HG03442 (cell line): ENCODE results near the gene ID2.

Source experiments
- ATAC-seq: cut with Tn5 transposase; IDR thresholded peaks from one replicate; pipeline ENCODE4 v1.9.1; 2021; ENCODE audit warnings: mild to moderate bottlenecking, moderate library complexity; ENCODE audit not compliant: unreplicated experiment

ID2 gene

DNA sequence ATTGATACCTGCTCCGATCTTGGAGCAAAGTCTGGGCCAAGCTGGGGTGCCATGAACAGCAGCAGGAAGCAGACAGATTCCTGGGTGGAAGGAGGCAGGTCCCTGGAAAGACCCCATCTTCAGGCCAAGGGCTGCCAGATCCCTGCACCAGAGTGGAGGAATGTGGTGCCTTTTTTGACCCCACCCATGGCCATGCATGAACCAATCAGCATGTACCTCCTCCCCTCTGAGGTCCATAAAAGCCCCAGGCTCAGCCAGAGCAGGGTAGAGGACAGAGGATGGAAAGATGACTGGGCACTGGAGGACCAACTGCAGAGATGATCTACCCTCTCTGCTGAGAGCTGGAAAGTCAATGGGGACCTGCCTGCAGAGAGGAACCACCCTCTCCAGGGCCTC lies 34.4 kb upstream of the ID2 start:
- ATAC-seq: no peak

DNA sequence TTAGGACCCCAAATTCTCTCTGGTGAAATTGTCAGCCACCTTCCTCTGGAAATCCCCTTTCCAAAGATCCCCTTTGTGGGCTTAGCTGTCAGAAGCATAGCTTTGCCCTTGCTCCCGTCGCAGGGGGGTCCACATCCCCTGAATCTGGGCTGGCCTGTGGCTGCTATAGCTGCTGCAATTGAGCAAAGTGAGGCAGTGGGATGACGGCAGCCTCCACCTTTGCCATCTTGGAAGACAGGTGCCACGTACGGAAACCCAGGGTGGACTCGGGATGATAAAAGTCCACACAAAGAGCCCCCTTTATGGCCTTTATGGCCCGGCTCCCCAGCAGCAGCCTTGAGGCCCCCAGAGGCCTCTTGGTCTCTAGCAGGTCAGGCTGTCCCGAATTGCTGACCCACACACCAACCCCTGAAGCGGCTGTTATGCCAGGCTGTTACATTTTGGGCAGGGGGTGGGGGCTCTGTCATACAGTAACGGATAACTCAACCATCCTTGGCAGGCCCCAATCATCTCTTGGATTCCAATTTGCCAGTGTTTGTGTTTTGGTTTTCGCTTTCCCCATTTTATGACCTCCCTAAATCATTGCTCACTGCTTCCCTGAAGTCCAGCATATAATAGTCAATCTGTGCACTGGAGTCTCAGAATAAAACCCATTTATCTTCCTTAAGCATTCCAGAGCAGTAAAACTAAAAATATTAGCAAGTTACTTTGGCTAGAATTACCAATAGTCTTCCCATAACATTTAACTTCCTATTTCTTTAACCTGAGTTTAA lies 33.2 kb upstream of the ID2 start:
- no peak for ATAC-seq

DNA sequence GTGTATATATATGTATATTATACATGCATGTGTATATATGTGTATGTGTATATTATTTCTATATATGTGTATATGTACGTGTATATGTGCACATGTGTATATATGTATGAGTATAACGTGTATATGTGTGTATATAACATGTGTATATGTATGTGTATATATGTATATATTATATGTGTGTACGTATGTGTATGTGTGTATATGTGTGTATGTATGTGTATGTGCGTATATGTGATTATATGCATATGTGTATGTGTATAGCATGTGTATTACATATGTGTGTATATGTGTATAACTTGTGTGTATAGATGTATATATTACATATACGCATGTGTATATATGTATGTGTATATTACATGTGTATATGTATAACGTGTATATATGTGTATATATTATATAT lies 32.1 kb upstream of the ID2 start:
- ATAC-seq: no peak

DNA sequence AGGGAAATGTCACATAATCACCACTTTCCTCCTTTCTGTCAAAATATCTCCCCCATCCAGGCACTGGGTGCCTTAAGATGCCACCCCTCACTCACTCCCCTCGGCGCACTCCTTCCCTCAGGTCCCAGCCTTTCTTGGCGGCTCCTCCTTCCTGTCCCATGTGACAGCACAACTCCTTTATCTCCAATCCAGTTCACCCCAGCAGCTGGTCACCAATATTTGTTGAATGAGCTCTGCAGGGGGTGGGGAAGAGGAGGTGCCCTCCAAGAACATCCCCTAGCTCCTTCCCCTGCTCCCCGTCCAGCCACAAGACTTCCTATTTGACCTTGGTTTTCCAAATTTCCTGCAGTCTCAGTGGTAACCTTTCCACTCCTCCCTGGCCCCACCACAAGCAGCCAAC lies 31.6 kb upstream of the ID2 start:
- ATAC-seq: no peak

DNA sequence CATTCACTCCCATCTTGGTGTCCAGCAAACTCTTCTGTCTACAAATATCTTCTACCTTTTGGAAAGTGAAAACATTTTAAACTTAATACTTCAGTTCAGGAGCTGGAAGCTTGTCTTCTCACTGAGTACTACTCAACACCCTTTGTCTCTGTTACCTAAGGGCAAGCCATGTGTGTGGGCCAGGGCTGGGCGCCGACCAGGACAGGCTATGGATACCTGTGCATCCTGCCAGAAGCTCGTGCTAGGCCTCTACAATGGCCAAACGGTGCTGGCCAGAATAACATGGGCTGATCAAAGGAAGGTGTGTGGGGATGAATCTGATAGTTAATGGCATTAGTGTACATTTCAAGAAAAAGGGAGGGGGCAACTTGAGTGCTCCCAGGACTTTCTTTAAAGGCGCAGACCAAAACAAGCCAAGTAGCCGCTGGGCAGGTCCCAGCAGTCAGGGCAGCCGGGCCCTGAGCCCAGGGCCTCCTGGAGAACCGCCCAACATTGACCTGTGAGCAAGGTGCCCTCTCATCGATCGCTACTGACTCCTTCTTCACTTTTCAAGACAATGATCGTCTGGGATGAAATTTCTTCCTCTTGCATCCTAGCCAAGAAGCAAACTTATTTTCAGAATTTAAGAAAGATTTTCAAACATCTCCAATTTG lies 29.0 kb upstream of the ID2 start:
- ATAC-seq: no peak

DNA sequence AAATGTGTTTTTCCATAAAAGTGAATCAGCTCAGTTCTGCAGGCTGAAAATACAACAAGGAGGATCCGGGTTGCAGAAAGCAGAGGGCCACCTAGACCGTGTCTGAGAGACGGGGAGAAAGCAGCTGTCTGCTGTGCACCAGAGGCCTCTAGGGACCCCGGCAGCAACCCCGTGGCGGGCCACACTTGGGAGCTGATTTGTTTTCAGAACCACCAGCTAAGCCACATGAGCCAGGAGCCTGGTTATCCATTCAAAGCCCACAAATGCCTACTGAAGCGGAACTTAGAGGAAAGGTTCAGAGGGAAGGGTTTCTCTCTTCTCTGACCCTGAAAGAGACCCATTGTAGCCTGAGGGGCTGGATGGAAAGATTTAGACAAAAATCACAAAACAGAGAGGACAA lies 28.4 kb upstream of the ID2 start:
- ATAC-seq: no peak

DNA sequence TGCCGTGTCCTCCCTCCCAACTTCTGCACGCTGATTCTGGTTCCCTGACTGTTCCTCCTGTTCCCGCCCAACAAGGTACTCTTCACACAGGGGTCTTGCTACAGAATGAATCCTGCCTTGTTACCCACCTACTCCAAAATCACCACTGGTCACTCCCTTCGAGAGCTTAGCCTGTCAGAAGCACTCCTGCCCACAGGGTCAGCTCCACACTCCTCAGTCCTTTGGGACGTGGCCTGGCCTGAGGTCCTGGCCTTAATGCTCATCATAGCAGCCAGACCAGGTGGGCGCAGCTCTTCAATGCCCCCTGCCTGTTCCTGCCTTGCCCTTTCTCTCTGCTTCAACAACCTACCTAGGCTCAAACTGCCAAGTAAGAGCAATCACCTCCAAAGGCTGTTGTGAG lies 27.8 kb upstream of the ID2 start:
- no peak for ATAC-seq

DNA sequence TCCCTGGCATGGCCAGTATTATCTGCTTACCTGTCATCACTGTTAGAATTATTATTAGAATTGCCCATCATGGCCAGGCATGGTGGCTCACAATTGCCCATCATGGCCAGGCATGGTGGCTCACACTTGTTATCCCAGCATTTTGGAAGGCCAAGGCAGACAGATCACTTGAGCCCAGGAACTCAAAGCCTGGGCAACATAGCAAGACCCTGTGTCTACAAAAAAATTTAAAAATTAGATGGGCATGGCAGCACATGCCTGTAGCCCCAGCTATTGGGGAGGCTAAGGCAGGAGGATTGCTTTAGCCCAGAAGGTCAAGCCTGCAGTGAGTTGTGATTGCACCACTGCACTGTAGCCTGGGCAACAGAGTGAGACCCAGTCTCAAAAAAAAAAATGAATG lies 27.4 kb upstream of the ID2 start:
- ATAC-seq: no peak

DNA sequence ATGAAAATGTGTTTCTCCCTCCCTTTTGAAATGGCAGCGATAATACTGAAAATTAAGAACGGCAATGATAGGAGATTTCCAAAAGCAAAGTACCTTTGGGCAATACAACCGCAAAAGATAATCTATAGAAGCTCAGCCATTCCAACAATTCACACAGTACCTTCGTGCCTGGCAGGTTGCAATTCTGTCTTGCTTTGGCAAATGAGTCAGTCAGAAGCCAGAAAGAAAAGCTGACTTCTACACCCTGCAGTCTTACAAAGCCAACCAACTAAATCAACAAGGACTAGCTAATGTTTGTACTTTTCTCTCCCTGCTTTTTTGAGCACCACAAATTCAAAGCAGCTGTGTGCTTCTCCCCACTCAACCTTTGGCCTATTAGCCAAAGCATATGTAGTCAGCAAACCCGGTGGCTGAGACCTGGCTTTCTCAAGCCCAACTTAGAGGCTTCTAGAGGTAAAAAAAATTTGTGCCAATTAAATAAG lies 25.7 kb upstream of the ID2 start:
- ATAC-seq: no peak

DNA sequence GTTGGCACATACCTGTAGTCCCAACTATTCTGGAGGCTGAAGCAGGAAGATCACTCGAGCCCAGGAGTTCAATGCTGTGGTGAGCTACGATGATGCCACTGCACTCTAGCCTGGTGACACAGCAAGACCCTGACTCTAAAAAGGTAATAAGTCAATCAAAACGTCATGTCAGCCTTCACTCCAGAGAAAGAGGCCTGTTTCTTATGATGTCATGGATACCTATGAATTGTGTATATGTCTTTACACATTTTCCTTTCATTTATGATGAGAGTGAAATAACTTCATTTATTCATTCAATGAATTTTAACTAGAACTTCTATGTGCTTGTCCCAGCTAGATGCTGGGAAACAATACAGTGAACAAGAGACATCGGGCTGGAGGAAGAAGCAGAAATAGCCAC lies 25.0 kb upstream of the ID2 start:
- ATAC-seq: no peak

DNA sequence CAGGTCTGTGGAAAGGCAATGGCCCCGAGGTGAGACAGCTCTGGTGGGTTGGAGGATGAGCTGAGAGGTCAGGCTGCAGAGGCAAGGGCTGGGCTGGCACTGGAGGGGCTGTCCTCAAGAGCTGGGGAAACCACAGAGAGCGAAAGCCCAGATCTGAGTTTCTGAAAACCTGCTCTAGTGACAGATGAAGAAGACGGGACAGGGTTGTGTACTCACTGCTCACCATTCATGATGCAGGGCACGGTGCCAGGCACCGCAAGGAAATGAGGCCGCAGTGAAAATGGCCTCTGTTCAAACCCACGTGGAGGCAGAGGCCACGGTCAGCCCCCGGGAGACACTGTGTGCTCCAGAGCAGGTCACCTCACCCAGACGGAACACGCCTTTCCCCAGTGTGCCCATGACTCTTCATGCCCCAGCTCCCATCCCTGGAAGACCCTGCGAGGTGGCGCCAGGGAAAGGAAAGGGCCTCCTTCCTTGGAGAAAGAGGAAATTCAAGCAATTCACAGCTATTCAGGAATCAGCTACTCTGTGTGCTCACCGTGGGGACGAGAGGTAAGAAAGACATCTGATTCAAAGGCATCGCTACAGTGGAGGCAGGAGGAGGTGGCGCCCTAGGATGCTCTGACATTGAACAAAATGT lies 24.3 kb upstream of the ID2 start:
- peak; percentile 60 for ATAC-seq

DNA sequence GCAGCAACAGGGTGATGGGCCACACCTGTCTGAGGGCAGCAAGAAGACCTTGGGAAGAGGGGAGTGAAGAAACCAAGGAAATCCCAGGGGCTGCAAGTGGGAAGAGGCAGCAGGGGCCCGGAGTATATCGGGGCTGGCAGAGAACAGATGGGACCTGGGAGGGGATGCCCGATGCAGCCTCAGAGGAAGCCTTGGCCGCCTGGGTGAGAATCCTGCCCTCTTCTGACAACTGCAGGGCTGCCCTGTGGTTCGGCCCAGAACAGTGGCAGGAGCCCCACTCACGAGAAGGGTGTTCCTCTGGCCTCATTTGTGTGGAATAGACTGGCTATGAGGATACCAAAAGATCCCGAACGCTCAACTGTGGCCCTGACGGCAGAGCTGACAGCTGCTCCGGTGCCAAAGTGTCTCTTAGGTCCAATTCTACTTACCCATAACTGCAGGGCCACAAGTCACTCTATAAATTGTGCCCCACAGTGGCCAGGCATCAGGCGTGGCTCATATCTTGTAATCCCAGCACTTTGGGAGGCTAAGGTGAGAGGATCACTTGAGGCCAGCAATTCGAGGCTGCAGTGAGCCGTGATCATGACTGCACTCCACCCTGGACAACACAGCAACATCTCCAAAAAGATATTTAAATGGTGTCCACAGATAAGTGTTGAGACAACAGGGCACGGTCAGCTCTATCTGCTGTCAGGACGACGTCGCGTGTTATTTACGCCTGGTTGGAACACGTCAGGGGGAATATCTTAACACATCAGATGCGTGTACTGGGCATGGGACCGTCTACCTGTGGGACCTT lies 23.6 kb upstream of the ID2 start:
- no peak for ATAC-seq

DNA sequence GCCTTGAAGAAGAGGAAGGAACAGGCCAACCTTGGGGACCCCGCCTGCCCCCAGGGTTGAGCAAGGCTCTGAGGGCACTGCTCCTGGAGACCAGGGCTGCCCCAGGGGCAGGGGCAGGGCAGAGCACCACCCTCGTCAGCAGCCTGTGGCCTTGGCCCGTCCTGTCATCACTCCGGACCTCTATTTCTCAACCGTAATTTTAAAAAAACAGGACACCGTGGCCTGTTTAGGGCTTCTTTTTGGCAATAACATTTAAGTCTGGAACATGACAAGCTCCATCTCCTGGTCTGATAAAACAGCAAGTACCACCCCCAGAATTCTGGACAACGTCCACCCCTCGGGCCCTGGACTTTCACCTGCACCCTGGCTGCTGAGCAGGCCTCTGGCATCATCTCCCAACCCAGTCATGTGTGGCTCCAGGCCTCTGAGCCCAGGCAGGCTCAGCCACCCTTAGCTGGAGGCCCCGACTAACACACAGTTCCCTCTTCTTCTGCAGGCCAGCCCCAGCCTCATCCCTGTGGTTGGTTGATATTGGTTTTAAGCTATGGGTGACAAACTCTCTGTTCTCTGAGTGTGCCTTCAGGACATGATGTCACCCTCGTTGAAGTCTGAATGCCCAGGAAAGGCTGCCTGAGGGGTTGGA lies 22.6 kb upstream of the ID2 start:
- no peak for ATAC-seq

DNA sequence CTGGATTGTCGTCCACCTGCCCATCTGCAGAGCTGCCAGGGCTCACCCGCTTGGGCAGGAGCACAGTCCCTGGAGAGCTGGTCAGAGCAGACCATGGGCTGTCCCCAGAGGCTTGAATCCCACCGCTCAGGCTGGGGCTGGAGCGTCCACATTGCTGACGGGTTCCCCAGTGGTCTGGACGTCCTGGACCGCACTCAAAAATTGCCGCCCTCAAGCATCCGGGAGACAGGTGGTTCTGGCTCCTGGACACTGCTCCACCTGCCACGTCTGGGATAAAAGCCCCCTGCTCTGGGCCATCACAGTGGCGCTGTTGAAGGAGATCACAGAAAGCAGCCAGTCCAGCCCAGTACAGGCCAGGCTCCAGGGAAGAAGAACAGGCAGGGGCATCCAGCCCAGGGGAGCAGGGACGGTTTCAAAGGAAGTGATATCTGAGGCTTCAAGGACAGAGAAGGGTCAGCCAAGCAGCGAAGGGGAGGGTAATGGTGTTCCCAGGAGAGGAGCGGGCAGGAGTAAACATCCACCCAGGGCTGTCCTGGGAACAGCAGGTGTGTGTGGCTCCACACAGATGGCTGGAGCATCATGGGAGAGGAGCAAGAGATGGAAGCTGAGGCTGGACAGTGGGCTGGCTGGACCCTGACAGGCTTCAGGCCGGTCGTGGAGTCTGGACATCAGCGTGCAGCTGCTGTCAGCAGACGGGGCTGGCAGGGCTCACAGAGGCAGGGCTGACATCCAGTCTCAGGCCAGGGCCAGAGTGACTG lies 21.9 kb upstream of the ID2 start:
- ATAC-seq: no peak

DNA sequence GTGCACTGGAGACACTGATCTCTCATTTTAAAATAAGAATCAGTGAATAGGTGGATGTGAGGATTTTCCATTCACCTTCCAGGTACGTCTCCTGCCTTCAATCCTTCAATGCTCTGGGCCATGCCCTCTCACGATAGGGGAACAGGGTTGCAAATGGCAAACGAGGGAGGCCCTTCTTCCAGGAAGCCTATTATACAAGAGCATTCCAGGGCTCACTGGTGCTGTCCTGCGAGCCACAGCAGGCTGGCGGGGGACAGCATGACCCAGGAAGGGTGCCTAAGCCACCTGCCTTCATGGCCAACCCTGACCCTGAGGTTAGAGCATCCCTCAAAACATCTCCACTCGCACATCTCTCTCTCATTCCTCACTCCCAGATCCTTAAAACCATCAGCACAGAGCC lies 20.6 kb upstream of the ID2 start:
- ATAC-seq: no peak

DNA sequence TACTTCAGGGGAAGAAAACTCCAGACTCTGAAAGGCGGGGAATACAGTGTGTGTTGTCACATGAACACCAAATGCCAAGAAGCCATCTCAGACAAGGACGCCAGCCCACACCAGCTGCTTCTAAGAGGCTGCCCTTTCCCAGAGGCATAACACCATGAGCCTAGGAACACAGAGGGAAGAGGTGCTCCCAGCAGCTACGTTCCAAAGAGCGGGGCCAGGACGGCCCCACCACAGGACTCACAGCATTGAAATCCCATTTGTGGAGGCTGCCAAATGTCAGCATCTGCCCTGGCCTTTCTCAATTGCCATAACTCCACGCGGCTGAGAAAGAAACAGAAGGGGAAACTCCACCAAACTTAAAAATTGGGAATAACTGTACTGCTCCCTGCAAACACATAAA lies 20.1 kb upstream of the ID2 start:
- no peak for ATAC-seq

DNA sequence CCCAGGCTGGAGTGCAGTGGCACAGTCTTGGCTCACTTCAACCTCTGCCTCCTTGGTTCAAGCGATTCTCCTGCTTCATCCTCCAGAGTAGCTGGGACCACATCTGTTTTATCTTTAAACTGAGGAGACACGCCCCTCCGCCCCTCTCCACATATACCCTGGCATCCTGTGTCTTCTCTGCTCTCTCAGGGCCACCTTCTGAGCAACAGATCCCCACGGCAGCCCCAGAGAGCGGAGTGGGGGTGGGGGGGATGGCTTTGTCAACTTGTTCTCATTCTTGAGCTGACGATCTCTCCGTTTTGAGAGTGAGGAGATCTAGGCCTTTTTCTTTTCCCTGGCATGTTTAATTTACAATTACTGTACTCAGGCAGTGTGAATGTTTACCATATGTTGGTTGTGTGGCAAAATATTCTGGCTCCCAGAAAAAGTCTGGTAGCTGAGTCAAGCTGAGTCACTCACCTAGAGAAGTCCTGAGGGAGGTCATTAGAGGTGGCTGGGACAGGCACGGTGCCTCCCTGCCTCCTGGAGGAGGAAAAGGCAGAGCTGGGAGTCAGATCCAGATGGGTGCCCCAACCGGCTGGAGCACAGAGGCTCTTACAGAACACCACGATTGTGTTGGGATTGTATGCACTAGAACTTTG lies 19.5 kb upstream of the ID2 start:
- no peak for ATAC-seq

DNA sequence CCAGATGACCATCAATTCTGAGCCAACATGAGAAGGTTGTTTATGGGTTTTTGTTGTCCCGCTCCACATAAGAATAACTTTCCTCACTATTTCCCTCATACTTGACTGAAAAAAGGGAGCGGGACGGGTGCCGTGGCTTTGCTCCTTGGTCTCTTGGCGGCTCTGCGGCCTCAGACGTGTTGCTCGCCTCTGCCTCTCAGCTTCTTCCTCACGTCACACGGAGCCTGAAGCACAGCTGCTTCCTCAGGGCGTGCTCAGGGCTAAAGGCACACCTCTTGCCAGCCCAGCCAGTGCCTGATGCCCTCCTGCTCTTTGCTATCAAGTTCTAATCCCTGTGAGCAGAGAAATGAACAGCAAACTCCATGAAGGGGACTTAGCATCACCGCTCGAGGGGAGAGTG lies 17.9 kb upstream of the ID2 start:
- ATAC-seq: no peak

DNA sequence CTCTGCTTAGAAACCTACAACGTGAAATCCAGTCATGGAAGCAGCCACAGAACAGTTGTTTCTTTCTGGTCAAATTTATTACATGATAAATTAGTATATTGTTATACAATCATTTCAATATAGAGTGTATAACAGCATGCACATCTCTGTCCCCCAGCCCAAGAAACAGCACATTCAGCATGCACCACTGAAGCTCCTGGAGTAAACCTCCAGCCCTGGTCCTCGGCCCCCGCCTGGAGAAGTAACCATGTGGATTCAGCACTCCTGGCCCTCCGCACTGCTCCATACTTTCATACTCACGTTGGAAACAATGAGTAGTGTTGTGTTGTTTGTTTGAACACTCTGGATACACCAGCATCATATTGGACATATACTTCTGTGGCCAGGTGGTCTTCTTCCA lies 15.3 kb upstream of the ID2 start:
- ATAC-seq: no peak
